HepG2 (cell line): ENCODE measurements around the gene ABCG8. TPM values are rescaled to one million over a fixed set of nuclear protein-coding genes. Genes with fewer than 3 reads are reported as not detected.

ENCODE experiments used
- ATAC-seq: fragments of 200-7000 bp; cut with Tn5 transposase; 3 replicates; pipeline ENCODE4 v1.9.1; 2020; ENCODE audit warnings: mild to moderate bottlenecking, moderate library complexity
- BruUV-seq: library from RNA; stranded (reverse); fragments of 400-500 nt; replicated peaks from 2 replicates; lab custom pipeline; 2021; lab: Mats Ljungman, UMichigan
- CTCF ChIA-PET: fragments of 300-600 bp; formaldehyde crosslinking; extraction: SDS; loops from one replicate; lab custom pipeline; 2021; ENCODE audit warnings: low total read pairs, inconsistent platforms, low intra/inter-chr PET ratio; lab: Yijun Ruan, JAX
- POLR2A ChIA-PET: fragments of 350-600 bp; sonication (Branson Sonifier 250); formaldehyde crosslinking; loops from one replicate; lab custom pipeline; 2020; ENCODE audit warnings: antibody characterized with exemption, inconsistent platforms; lab: Yijun Ruan, JAX
- DNase-seq: peaks from one replicate; pipeline ENCODE4 v3.0.0-alpha.2; 2015; ENCODE audit warnings: low spot score
- FAIRE-seq: peaks from 3 replicates; lab custom pipeline; 2011; peaks lifted over from hg19 to GRCh38; lab: Jason Lieb, UNC
- H2AFZ ChIP-seq: one replicate; pipeline ENCODE4 v1.6.1; 2011; ENCODE audit warnings: low read length, inconsistent platforms
- H3K27ac ChIP-seq: fragments of 300-600 bp; 3 replicates; pipeline ENCODE4 v1.8.0; 2011; ENCODE audit warnings: mixed run types, mild to moderate bottlenecking, mixed read lengths, low read length, inconsistent platforms; ENCODE audit not compliant: insufficient read depth; ENCODE audit errors: extremely low read length
- H3K27me3 ChIP-seq, 2 experiments: fragments of 200-600 bp in 1 of 2; 2 replicates in 1 of 2; 3 replicates in 1 of 2; pipeline versions ENCODE4 v1.6.0 to v1.8.0; 2011; ENCODE audit warnings: low read length in 2 of 2, mild to moderate bottlenecking in 2 of 2, moderate library complexity in 2 of 2, inconsistent platforms in 1 of 2; ENCODE audit not compliant: insufficient read depth in 2 of 2, control insufficient read depth in 1 of 2
- H3K36me3 ChIP-seq, 2 experiments: fragments of 200-600 bp in 1 of 2; replicated peaks in 1 of 2; 2 replicates in 1 of 2; 3 replicates in 1 of 2; pipeline versions ENCODE4 v1.5.1 to v1.8.0; 2011; ENCODE audit warnings: low read length in 2 of 2, inconsistent platforms in 1 of 2; ENCODE audit not compliant: insufficient read depth in 2 of 2, control insufficient read depth in 1 of 2
- H3K4me1 ChIP-seq: 2 replicates; pipeline ENCODE4 v1.5.1; 2012; ENCODE audit warnings: low read length, inconsistent platforms; ENCODE audit not compliant: insufficient read depth
- H3K4me2 ChIP-seq: 2 replicates; pipeline ENCODE4 v1.6.0; 2011; ENCODE audit warnings: low read depth, low read length, inconsistent platforms
- H3K4me3 ChIP-seq, 3 experiments: fragments of 200-600 bp in 1 of 3; sonication (generic), shearing (Covaris generic) in 1 of 3; replicated peaks in 1 of 3; 2 replicates each; pipeline ENCODE4 v1.5.1; 2011 to 2016; ENCODE audit warnings: low read length in 3 of 3, inconsistent platforms in 2 of 3, low read depth in 2 of 3, mild to moderate bottlenecking in 2 of 3, control low read depth in 1 of 3, mixed read lengths in 1 of 3; ENCODE audit not compliant: insufficient read depth in 1 of 3
- H3K79me2 ChIP-seq: one replicate; pipeline ENCODE4 v1.6.1; 2011; ENCODE audit warnings: low read length, inconsistent platforms; ENCODE audit not compliant: insufficient read depth
- H3K9ac ChIP-seq: 2 replicates; pipeline ENCODE4 v1.6.0; 2011; ENCODE audit warnings: mild to moderate bottlenecking, low read depth, low read length, inconsistent platforms; ENCODE audit not compliant: insufficient read depth
- H3K9me3 ChIP-seq: 2 replicates; pipeline ENCODE4 v1.5.1; 2012; ENCODE audit warnings: mild to moderate bottlenecking, low read length
- H4K20me1 ChIP-seq: 2 replicates; pipeline ENCODE4 v1.6.0; 2011; ENCODE audit warnings: inconsistent platforms, mild to moderate bottlenecking, low read length, moderate library complexity; ENCODE audit not compliant: insufficient read depth
- DRAP1 ChIP-seq: IDR thresholded peaks from 2 replicates; pipeline ENCODE4 v1.6.1; 2016; ENCODE audit warnings: missing genetic modification reagents, missing compliant biosample characterization
- RAD21 ChIP-seq: fragments of 450-650 bp; formaldehyde crosslinking; IDR thresholded peaks from 2 replicates; pipeline ENCODE4 v1.5.0; 2020; ENCODE audit warnings: mild to moderate bottlenecking
- ZBTB20 ChIP-seq: sonication (generic); formaldehyde crosslinking; IDR thresholded peaks from 2 replicates; pipeline ENCODE4 v1.8.1; 2023; ENCODE audit warnings: missing genetic modification reagents, low read depth, mild to moderate bottlenecking, borderline replicate concordance
- ZBTB43 ChIP-seq: sonication (generic); formaldehyde crosslinking; conservative IDR thresholded peaks from 2 replicates; pipeline ENCODE4 v1.4.0; 2020; ENCODE audit warnings: missing genetic modification reagents
- ZFP90 ChIP-seq: sonication (generic); formaldehyde crosslinking; IDR thresholded peaks from 2 replicates; pipeline ENCODE4 v1.8.0; 2022; ENCODE audit warnings: missing genetic modification reagents, mild to moderate bottlenecking, inconsistent platforms, borderline replicate concordance
- ZNF251 ChIP-seq: sonication (generic); formaldehyde crosslinking; IDR thresholded peaks from 2 replicates; pipeline ENCODE4 v1.9.0; 2021; ENCODE audit warnings: mild to moderate bottlenecking, missing genetic modification reagents
- ZNF556 ChIP-seq: sonication (generic); formaldehyde crosslinking; IDR thresholded peaks from 2 replicates; pipeline ENCODE4 v1.4.0; 2020; ENCODE audit warnings: mild to moderate bottlenecking, missing genetic modification reagents, borderline replicate concordance
- WGBS: methylation state at CpG from one replicate; pipeline ENCODE4 v1.1.6; 2017; ENCODE audit warnings: low lambda C conversion rate; 5-methylcytosine and 5-hydroxymethylcytosine counted together
- in situ Hi-C: cut with HindIII; loops from 2 replicates; pipeline ENCODE4 v1.10.0; 2017; ENCODE audit warnings: low pct_unique_long_range_greater_than_20kb; ENCODE audit not compliant: extremely low pct_ligation_motif_present
- intact Hi-C: fragments of 100-400 bp; cut with micrococcal nuclease; formaldehyde crosslinking; loops from one replicate; pipeline ENCODE4 v1.10.0; 2022; ENCODE audit not compliant: unreplicated experiment
- polyA plus RNA-seq, 8 experiments: library from polyadenylated mRNA; depleted of rRNA in 3 of 8; stranded (reverse) in 7 of 8; unstranded in 1 of 8; fragments of >200 nt; fragmentation: Illumina TruSeq in 4 of 8; extraction: Trizol in 4 of 8; gene quantifications; 2 replicates each; pipeline versions ENCODE4 v1.2.1 to v1.2.3, GENCODE V29; 2011 to 2016; ENCODE audit warnings: low read depth in 4 of 8, missing spikeins in 1 of 8, mixed read lengths in 1 of 8; ENCODE audit not compliant: insufficient read depth in 1 of 8
- total RNA-seq, 5 experiments: library from RNA; depleted of rRNA; stranded (reverse); fragments of >200 nt; fragmentation: Illumina TruSeq; extraction: Trizol; gene quantifications; 2 replicates each; pipeline ENCODE4 v1.2.3, GENCODE V29; 2016; ENCODE audit warnings: low read depth in 1 of 5

The ABCG8 gene
- total and polyA plus RNA-seq, 2 of the 13 experiments (the other 11 are each of a cell fraction or from before 2014, with no cell fraction given) = 8.1 to 8.8 TPM

- TF ChIP-seq ZFP90 (CRISPR knock-in tag) = no peak
- no peaks in the 10 kb centered on the region for H3K79me2 ChIP-seq
- no peak overlapping the region for H3K4me3 ChIP-seq
- H3K4me1 ChIP-seq = peaks cover 10% of the 10 kb centered on the region
- ChIA-PET POLR2A (interaction anchor here (0.6 kb wide), 1 partner anchor 39 kb away, joined by 3 read pairs; no protein-coding TSS in a partner anchor), CTCF (no interaction called here)
- no peaks in the 10 kb centered on the region for H3K36me3 ChIP-seq
- no peak overlapping the region for H2AFZ ChIP-seq
- H3K4me2 ChIP-seq = no peak overlapping the region
- intact Hi-C loops = no loop called here
- in situ Hi-C loops = no loop called here
- H3K27me3 ChIP-seq = no peaks in the 10 kb centered on the region
- no peak overlapping the region for H3K27ac ChIP-seq
- peak; percentile 49 for FAIRE-seq
- no peaks in the 10 kb centered on the region for H3K9me3 ChIP-seq
- no TSS peak for BruUV-seq
- WGBS = 80% methylated on average over 3 of the region's 3 CpGs
- H3K9ac ChIP-seq = no peak overlapping the region
- no peak for DNase-seq
- ATAC-seq = no peak
- H4K20me1 ChIP-seq = no peaks in the 10 kb centered on the region
These were observed 46.1 kb upstream of the ABCG8 start for GRCh38 chr2:43792653-43793052.

GRCh38 chr2:43794956-43795355, 43.8 kb upstream of the ABCG8 start:
- no peak for TF ChIP-seq RAD21
- TF ChIP-seq ZBTB20 = no peak
- no peak for TF ChIP-seq ZBTB43
- no peak for TF ChIP-seq ZNF251 (CRISPR knock-in tag)
- no peak for TF ChIP-seq DRAP1 (CRISPR knock-in tag)
- TF ChIP-seq ZNF556 = no peak
- no peak overlapping the region for H2AFZ ChIP-seq
- H3K9ac ChIP-seq = no peak overlapping the region
- H3K4me3 ChIP-seq = no peak overlapping the region
- no peaks in the 10 kb centered on the region for H4K20me1 ChIP-seq
- H3K9me3 ChIP-seq = no peaks in the 10 kb centered on the region
- ATAC-seq (no peak), DNase-seq (no peak), FAIRE-seq (no peak)
- no TSS peak for BruUV-seq
- CTCF ChIA-PET = no interaction called here
- intact Hi-C loops = no loop called here
- POLR2A ChIA-PET = no interaction called here
- 92% methylated on average over 9 of the region's 9 CpGs for WGBS
- no peak overlapping the region for H3K4me2 ChIP-seq
- peaks cover 11% of the 10 kb centered on the region for H3K4me1 ChIP-seq
- in situ Hi-C loops = no loop called here
- H3K79me2 ChIP-seq = no peaks in the 10 kb centered on the region
- no peaks in the 10 kb centered on the region for H3K27me3 ChIP-seq
- H3K27ac ChIP-seq = no peak overlapping the region
- no peaks in the 10 kb centered on the region for H3K36me3 ChIP-seq
